GM13976 (cell line): ENCODE measurements around the gene RELCH.

ENCODE experiments used
- DNase-seq: peaks from one replicate; pipeline ENCODE4 v3.0.0; 2012; ENCODE audit warnings: low spot score
- CTCF ChIP-seq: IDR thresholded peaks from 2 replicates; pipeline ENCODE4 v1.5.1; 2012; ENCODE audit warnings: borderline replicate concordance, mild to moderate bottlenecking; ENCODE audit not compliant: insufficient read depth; ENCODE audit errors: extremely low read depth, missing control alignments, control extremely low read depth
- in situ Hi-C: fragments of 300-500 bp; cut with MboI; formaldehyde crosslinking; loops from one replicate; pipeline ENCODE4 v1.12.0; 2022; ENCODE audit warnings: low sequenced_read_pairs, mixed read lengths, inconsistent platforms; ENCODE audit not compliant: unreplicated experiment

The RELCH gene

GRCh38 chr18:62242955-62243354 lies 55.9 kb downstream of the RELCH start:
- in situ Hi-C loops: no loop called here
- no peak for TF ChIP-seq CTCF
- DNase-seq: no peak

DNA sequence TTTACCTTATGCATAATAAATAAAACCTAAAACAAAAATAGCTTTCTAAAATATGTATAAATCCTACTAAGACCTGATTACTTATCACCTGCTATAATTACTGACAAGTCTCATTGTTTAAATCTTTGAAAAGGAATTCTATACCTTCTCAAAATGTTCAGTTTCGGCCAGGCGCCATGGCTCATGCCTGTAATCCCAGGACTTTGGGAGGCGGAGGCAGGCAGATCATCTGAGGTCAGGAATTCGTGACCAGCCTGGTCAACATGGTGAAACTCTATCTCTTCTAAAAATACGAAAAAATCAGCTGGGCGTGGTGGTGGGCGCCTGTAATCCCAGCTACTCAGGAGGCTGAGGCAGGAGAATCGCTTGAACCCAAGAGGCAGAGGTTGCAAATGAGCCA lies 58.1 kb downstream of the RELCH start:
- in situ Hi-C loops: no loop called here
- no peak for TF ChIP-seq CTCF
- no peak for DNase-seq

- in situ Hi-C loops: no loop called here
- DNase-seq: no peak
These were observed 58.6 kb downstream of the RELCH start for GRCh38 chr18:62245699-62246098.

GRCh38 chr18:62248313-62248712 lies 61.3 kb downstream of the RELCH start:
- in situ Hi-C loops: no loop called here
- TF ChIP-seq CTCF: no peak
- no peak for DNase-seq

More at GRCh38 chr18:62245699-62246098, 58.6 kb downstream of the RELCH start:
- no peak for TF ChIP-seq CTCF

- in situ Hi-C loops: loop anchor here (25.0 kb wide), 1 partner anchor 113 kb away; no protein-coding TSS in a partner anchor
- peak; percentile 46 for DNase-seq
- TF ChIP-seq CTCF: peak; percentile 70
These were observed 62.5 kb downstream of the RELCH start for GRCh38 chr18:62249478-62250097.

- in situ Hi-C loops: loop anchor here (25.0 kb wide), 1 partner anchor 112 kb away; no protein-coding TSS in a partner anchor
- no peak for DNase-seq
- no peak for TF ChIP-seq CTCF
These were observed 63.4 kb downstream of the RELCH start for GRCh38 chr18:62250475-62250874.
